PC-3 (cell line): ENCODE measurements around the gene ZFPM1. TPM values are rescaled to one million over a fixed set of nuclear protein-coding genes. Genes with fewer than 3 reads are reported as not detected.

Experiments used
- ATAC-seq: fragments of 200-7000 bp; cut with Tn5 transposase; 2 replicates; pipeline ENCODE4 v1.9.1; 2020; ENCODE audit warnings: mild to moderate bottlenecking, moderate library complexity
- BruUV-seq: library from RNA; stranded (reverse); fragments of 400-500 nt; replicated peaks from 2 replicates; lab custom pipeline; 2021; lab: Mats Ljungman, UMichigan
- CTCF ChIA-PET: fragments of 300-600 bp; sonication (Branson Sonifier 250); formaldehyde crosslinking; loops from one replicate; lab custom pipeline; 2022; ENCODE audit warnings: antibody characterized with exemption; lab: Charles Lee
- POLR2A ChIA-PET: fragments of 300-600 bp; sonication (Branson Sonifier 250); formaldehyde crosslinking; loops from one replicate; lab custom pipeline; 2022; ENCODE audit warnings: antibody characterized with exemption; ENCODE audit not compliant: unreplicated experiment; lab: Charles Lee
- DNase-seq: peaks from one replicate; pipeline ENCODE4 v3.0.0-alpha.2; 2015
- H2AFZ ChIP-seq: fragments of 300-600 bp; sonication (generic); 2 replicates; pipeline ENCODE4 v1.6.0; 2016; ENCODE audit warnings: antibody characterized with exemption, low read length
- H3F3A ChIP-seq: fragments of 300-600 bp; sonication (generic); one replicate; pipeline ENCODE4 v1.6.0; 2017; ENCODE audit warnings: antibody characterized with exemption, low read length, control low read depth, mild to moderate bottlenecking; ENCODE audit not compliant: unreplicated experiment
- H3K27ac ChIP-seq: fragments of 300-600 bp; sonication (generic); 2 replicates; pipeline ENCODE4 v1.5.1; 2016; ENCODE audit warnings: mild to moderate bottlenecking, low read length
- H3K27me3 ChIP-seq: fragments of 300-600 bp; sonication (generic); 2 replicates; pipeline ENCODE4 v1.6.1; 2016; ENCODE audit warnings: low read length, mixed read lengths
- H3K36me3 ChIP-seq: fragments of 300-600 bp; sonication (generic); 2 replicates; pipeline ENCODE4 v1.6.1; 2016; ENCODE audit warnings: low read depth, mixed run types, low read length, mixed read lengths
- H3K4me1 ChIP-seq: fragments of 300-600 bp; sonication (generic); 2 replicates; pipeline ENCODE4 v1.5.1; 2016; ENCODE audit warnings: low read length; ENCODE audit not compliant: insufficient read depth
- H3K4me2 ChIP-seq: fragments of 300-600 bp; sonication (generic); 2 replicates; pipeline ENCODE4 v1.6.0; 2016; ENCODE audit warnings: low read length
- H3K4me3 ChIP-seq: fragments of 300-600 bp; sonication (generic); 2 replicates; pipeline ENCODE4 v1.5.1; 2016; ENCODE audit warnings: mild to moderate bottlenecking, low read length, mixed read lengths
- H3K79me2 ChIP-seq: fragments of 300-600 bp; sonication (generic); 2 replicates; pipeline ENCODE4 v1.6.1; 2017; ENCODE audit warnings: low read length, mixed read lengths
- H3K9ac ChIP-seq: fragments of 300-600 bp; sonication (generic); 2 replicates; pipeline ENCODE4 v1.6.0; 2016; ENCODE audit warnings: mild to moderate bottlenecking, low read length
- H3K9me2 ChIP-seq: fragments of 300-600 bp; sonication (generic); replicated peaks from 2 replicates; pipeline ENCODE4 v1.6.1; 2016; ENCODE audit warnings: mixed run types, low read length, mixed read lengths
- H3K9me3 ChIP-seq: fragments of 300-600 bp; sonication (generic); 2 replicates; pipeline ENCODE4 v1.6.1; 2016; ENCODE audit warnings: low read length, mixed read lengths
- H4K20me1 ChIP-seq: fragments of 300-600 bp; sonication (generic); 2 replicates; pipeline ENCODE4 v1.6.1; 2016; ENCODE audit warnings: low read length, mixed read lengths
- EZH2 ChIP-seq: fragments of 300-600 bp; sonication (generic); IDR thresholded peaks from one replicate; pipeline ENCODE4 v1.6.1; 2017; ENCODE audit warnings: antibody characterized with exemption, mild to moderate bottlenecking, low read length; ENCODE audit not compliant: unreplicated experiment
- EZH2phosphoT487 ChIP-seq: fragments of 300-600 bp; sonication (generic); IDR thresholded peaks from 2 replicates; pipeline ENCODE4 v1.6.1; 2018; ENCODE audit warnings: mild to moderate bottlenecking, antibody characterized with exemption, low read length, borderline replicate concordance
- intact Hi-C: fragments of 100-400 bp; cut with micrococcal nuclease; formaldehyde crosslinking; loops from 2 replicates; pipeline ENCODE4 v1.9.0; 2023
- total RNA-seq: library from RNA; depleted of rRNA; stranded (reverse); fragments of >200 nt; gene quantifications from 2 replicates; pipeline ENCODE4 v1.2.3, GENCODE V29; 2014
- TF ChIP-seq, protein P1 (sequence below): fragments of 300-600 bp; sonication (generic); conservative IDR thresholded peaks from 2 replicates; pipeline ENCODE4 v1.5.1; 2017; ENCODE audit warnings: antibody characterized with exemption, low read depth, mild to moderate bottlenecking, low read length

ZFPM1 gene
- total RNA-seq, 1 experiment from 2014 or later, result 4.6 TPM

DNA sequence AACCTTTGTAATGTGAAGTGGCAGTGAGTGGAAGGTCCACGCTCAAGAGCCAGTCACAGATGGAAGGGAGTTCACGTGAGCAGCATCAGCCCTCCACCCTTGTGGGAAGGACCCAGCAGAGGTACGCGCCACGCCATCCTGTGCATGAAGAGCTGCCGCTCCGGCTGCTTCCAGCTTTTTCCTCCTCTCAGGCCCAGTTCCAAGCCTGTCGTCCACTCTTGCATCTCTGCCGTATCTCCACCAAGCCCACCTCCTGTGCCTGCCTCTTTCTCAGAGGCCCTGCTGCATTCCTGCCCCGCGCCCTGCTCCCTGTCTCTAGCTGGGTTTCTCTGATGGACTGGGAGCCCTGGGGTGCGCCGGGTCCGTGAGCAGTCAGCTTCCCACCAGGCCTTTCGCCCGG is 127.3 kb downstream of the ZFPM1 start:
- ChIA-PET CTCF (no interaction called here), POLR2A (no interaction called here)
- no peak overlapping the region for H3K4me3 ChIP-seq

DNA sequence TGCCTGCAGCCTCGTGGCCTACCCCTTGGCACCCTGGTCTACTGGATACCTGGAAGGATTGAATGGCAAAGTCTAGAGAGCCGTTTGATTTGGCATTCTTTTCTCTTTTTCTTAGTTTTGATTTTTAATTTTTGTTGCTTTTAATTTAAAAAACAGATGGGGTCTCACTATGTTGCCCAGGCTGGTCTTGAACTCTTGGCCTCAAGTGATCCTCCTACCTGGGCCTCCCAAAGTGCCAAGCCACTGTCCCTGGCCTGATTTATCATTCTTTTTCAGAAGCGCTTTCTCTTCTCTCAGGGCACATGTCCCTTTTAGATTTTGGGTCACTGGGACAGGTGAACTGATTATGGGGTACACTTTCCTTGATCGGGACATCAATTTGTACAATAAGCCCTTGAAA is 128.0 kb downstream of the ZFPM1 start:
- no TSS peak for BruUV-seq
- H3K36me3 ChIP-seq, result 0 out of 2 replicates have a peak, but pooled peaks cover 5% of the 10 kb centered on the region
- H4K20me1 ChIP-seq, result 0 out of 2 replicates have a peak, but pooled peaks cover 3% of the 10 kb centered on the region
- no peak for DNase-seq
- CTCF ChIA-PET, result no interaction called here
- peaks cover 67% of the 10 kb centered on the region for H3K79me2 ChIP-seq
- intact Hi-C loops, result no loop called here
- no peaks in the 10 kb centered on the region for H3K9me3 ChIP-seq
- TF ChIP-seq, protein P1, sequence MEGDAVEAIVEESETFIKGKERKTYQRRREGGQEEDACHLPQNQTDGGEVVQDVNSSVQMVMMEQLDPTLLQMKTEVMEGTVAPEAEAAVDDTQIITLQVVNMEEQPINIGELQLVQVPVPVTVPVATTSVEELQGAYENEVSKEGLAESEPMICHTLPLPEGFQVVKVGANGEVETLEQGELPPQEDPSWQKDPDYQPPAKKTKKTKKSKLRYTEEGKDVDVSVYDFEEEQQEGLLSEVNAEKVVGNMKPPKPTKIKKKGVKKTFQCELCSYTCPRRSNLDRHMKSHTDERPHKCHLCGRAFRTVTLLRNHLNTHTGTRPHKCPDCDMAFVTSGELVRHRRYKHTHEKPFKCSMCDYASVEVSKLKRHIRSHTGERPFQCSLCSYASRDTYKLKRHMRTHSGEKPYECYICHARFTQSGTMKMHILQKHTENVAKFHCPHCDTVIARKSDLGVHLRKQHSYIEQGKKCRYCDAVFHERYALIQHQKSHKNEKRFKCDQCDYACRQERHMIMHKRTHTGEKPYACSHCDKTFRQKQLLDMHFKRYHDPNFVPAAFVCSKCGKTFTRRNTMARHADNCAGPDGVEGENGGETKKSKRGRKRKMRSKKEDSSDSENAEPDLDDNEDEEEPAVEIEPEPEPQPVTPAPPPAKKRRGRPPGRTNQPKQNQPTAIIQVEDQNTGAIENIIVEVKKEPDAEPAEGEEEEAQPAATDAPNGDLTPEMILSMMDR, result no peak
- TF ChIP-seq EZH2phosphoT487 (no peak), EZH2 (no peak)
- POLR2A ChIA-PET, result no interaction called here
- no peaks in the 10 kb centered on the region for H3F3A ChIP-seq
- H3K27me3 ChIP-seq, result no peaks in the 10 kb centered on the region
- no peak overlapping the region for H2AFZ ChIP-seq
- H3K9ac ChIP-seq, result no peak overlapping the region
- H3K9me2 ChIP-seq, result no peaks in the 10 kb centered on the region
- no peaks in the 10 kb centered on the region for H3K4me1 ChIP-seq
- no peak overlapping the region for H3K4me3 ChIP-seq
- no peak overlapping the region for H3K4me2 ChIP-seq
- H3K27ac ChIP-seq, result no peak overlapping the region
- ATAC-seq, result no peak

More for the DNA sequence above, 127.3 kb downstream of the ZFPM1 start:
- intact Hi-C loops, result no loop called here
- Histone ChIP-seq H3F3A (no peaks in the 10 kb centered on the region), H3K4me2 (no peak overlapping the region), H3K9me2 (no peaks in the 10 kb centered on the region), H4K20me1 (0 out of 2 replicates have a peak, but pooled peaks cover 3% of the 10 kb centered on the region), H3K79me2 (peaks cover 62% of the 10 kb centered on the region), H2AFZ (no peak overlapping the region), H3K27ac (no peak overlapping the region), H3K9me3 (no peaks in the 10 kb centered on the region), H3K4me1 (no peaks in the 10 kb centered on the region), H3K9ac (no peak overlapping the region), H3K27me3 (no peaks in the 10 kb centered on the region), H3K36me3 (0 out of 2 replicates have a peak, but pooled peaks cover 5% of the 10 kb centered on the region)
- TF ChIP-seq, protein P1, result no peak
- TF ChIP-seq EZH2 (no peak), EZH2phosphoT487 (no peak)
- DNase-seq (no peak), ATAC-seq (no peak)
- no TSS peak for BruUV-seq

GRCh38 chr16:88582912-88583575 is 130.0 kb downstream of the ZFPM1 start:
- DNase-seq (no peak), ATAC-seq (no peak)
- no peaks in the 10 kb centered on the region for H3K4me1 ChIP-seq
- H3K36me3 ChIP-seq, result peaks cover 3% of the 10 kb centered on the region; the same call in 1 of the 2 replicates
- no peaks in the 10 kb centered on the region for H3K9me2 ChIP-seq
- no peak overlapping the region for H3K27ac ChIP-seq
- H3K4me3 ChIP-seq, result no peak overlapping the region
- no TSS peak for BruUV-seq
- 0 out of 2 replicates have a peak, but pooled peaks cover 3% of the 10 kb centered on the region for H4K20me1 ChIP-seq
- no peak overlapping the region for H3K9ac ChIP-seq
- ChIA-PET CTCF (no interaction called here), POLR2A (no interaction called here)
- TF ChIP-seq EZH2, result no peak
- TF ChIP-seq, protein P1, result no peak
- no peak for TF ChIP-seq EZH2phosphoT487
- H3F3A ChIP-seq, result no peaks in the 10 kb centered on the region
- no peak overlapping the region for H2AFZ ChIP-seq
- intact Hi-C loops, result no loop called here
- H3K4me2 ChIP-seq, result no peak overlapping the region
- no peaks in the 10 kb centered on the region for H3K27me3 ChIP-seq
- H3K79me2 ChIP-seq, result peaks cover 59% of the 10 kb centered on the region
- no peaks in the 10 kb centered on the region for H3K9me3 ChIP-seq
